HS-27A (cell line): ENCODE results near the gene TXNRD3.
"Not testable (repeated sequence)": the region's sequence is repeated elsewhere in the genome, so short reads cannot be mapped to it uniquely, and the experiment has no call there.

Experiments used
- DNase-seq: peaks from one replicate; pipeline ENCODE4 v3.0.0-alpha.2; 2012; ENCODE audit warnings: low read depth, missing footprints

Gene TXNRD3

DNA sequence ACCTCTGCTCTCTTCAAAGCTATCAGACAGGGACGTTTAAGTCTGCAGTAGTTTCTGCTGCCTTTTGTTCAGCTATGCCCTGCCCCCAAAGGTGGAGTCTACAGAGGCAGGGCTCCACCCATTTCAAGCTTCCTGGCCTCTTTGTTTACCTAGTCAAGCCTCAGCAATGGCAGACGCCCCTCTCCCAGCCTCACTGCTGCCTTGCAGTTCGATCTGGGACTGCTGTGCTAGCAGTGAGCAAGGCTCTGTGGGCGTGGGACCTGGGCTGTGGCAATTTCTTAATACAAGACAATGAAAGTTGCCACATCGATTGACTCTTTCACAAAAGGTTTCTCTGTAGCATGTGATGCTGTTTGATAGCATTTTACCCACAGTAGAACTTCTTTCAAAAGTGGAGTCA, 63.4 kb downstream of the TXNRD3 start:
- DNase-seq: not testable (repeated sequence)

DNA sequence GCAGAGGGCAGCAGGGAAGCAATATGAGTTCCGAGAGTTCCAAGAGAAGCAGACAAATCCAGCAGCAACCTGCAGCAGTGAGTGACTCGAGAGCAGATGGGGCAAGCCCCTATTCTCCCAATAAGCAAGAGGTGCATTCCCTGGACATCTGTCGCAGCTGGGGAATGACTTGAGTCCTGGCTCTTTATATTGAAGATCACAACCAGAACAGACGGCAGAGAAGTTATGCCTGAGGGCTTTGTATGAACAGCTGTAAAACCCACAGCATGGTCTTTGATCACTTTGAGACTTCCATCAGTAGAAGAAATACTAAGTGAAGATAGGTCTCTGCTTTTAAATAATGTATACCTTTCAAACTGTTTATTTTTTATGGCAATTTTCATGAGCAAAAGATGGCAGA, 72.6 kb downstream of the TXNRD3 start:
- no peak for DNase-seq

DNA sequence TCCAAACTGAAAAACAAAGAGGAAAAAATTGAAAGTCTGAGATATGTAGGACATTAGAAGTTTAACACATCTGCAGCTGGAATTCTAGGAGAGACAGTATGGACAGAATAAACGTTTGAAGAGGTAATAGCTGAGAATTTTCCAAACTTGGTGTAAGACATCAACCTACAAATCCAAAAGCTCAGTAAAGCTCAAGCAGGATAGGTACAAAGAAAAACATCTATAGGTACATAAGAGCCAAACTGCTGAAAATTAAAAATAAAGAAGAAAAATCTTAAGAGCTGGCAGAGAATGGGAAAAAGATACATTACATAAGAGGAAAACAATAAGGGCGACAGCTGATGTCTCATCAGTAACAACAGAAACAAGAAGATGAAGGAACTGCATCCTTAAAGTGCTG, 73.4 kb downstream of the TXNRD3 start:
- no peak for DNase-seq

DNA sequence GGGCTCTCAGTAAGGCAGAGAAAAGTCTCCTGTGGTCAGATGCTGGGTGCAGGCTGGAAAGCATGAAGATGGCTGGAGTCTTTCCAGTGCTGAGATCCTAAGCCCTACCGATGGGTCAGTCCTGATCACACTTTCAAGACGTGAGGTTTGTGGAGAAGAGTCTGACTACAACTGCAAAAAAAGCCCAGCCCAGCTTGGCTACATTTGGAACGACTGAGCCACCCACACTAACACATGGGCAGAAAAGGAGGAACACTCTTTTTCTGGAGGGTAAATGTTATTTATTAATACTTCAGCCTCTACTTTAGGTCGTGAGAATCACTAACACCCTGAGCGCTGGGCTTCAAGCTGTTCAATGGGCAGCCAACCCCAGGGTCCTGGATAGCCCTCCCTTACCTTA, 74.2 kb downstream of the TXNRD3 start:
- DNase-seq: no peak

GRCh38 chr3:126578702-126579101, 76.2 kb downstream of the TXNRD3 start:
- DNase-seq: no peak

DNA sequence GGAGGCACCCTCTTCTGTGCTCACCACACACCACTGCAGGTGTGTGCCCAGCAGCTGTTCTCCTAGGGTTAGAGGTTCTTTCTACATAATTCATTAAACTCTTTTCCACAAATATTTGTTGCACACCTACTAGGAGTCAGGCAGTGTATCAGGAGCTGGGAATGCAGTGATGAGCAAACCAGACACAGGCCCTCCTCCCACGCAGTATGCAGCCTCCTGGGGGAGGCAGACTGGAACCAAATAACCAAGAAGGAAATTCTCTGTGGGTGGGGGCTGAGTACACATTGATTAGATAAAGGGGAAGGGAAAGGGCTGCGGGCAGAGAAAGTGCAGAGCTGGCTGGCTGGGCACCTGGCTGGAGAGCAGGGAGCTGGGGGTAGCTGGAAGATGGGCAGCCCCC, 77.7 kb downstream of the TXNRD3 start:
- DNase-seq: no peak

DNA sequence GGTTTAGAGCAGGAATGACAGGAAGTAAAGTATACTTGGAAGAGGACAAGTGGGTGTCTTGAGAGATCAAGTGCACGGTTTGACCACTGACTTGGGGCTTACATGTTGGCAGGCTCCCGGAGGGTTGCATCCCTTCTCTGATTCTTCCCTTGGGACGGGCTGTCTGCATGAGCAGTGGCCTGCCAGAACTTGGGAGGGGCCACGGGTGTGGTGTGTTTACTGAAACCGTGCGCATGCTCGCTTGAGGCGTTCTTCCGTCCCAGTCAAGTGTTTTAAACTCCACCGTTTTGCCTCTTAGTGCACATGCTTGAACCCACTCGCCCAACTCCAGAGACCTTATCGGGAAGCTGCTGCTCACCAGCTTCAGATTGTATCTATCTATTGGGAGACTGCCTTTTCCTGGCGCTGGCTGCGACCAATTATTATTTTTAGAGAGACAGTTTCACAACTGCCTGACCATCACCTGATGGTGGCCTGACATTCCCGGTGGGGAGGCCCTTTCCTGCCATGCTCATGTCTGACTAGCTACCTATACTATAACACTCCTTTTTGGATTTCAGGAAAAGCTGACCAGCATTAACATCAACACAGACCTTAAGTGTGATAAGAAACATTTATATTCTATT, 81.3 kb downstream of the TXNRD3 start:
- DNase-seq: no peak

DNA sequence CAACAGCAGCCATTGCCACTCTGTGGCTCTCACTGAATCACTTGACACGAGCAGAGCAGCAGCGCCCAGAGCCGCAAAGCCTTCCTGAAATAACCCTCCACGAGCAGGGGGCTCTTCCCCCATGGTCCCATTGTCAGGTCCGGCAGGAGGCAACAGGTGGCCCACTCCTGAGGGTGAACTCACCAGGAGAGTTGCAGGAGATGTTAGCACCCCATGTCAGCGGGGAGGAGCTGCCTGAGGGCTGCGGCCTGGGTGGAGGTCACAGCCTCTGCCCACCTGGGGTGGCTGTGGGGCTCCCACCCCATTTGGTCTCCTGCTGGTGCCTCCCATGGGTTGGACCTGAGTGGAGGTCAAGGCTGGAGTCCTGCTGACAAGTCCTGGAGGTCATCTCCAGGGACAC, 83.8 kb downstream of the TXNRD3 start:
- no peak for DNase-seq

DNA sequence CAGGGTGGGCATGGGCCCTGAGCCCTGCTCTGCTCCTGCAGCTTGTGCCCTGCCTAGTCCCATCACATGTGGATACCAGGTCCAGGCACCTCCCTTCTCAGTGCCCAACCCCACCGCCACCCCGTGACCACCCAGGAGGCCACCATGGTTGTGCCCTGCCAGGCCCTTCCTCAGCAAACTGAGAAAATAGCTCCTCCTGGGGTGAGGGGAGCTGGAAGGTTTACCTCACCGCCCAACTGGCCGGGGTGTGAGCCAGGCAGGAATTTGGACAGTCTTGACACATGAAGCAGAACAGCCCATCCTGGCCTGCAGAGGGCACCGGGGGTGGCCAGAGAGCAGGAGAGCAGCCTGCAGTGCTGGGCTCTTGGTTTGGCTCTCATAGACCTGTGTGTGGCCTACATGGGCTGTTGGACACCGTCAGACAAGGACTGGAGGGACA, 84.8 kb downstream of the TXNRD3 start:
- DNase-seq: no peak

DNA sequence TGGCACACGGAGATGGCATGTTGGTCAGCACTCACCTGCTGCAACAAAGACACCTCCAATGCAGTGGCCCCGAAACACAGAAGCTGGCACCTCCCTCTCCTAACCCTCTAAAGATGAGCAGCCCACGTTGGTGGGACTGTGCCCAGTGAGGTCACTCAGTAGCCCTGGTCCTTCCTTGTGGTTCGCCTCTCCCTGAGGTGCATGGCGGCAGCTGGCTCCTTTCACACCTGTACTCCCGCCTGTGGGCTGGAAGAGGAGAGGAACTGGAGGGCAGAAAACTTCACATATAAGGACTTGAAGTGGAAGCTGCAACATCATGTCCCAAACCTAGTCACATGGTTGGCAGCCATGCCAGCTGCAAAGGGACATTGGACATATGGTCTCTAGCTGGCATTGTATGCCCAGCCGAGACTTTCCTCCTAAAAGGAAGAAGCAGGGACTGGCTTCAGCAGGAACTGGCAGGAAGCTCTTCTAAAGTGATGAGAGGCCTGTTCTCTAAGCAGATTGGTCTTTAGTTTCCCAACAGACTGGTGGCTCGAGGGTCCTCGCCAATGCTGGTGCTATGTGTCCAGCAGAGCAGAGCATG, 85.4 kb downstream of the TXNRD3 start:
- DNase-seq: no peak

GRCh38 chr3:126568776-126569342, 86.1 kb downstream of the TXNRD3 start:
- DNase-seq: no peak

GRCh38 chr3:126567696-126568438, 87.1 kb downstream of the TXNRD3 start:
- no peak for DNase-seq

DNA sequence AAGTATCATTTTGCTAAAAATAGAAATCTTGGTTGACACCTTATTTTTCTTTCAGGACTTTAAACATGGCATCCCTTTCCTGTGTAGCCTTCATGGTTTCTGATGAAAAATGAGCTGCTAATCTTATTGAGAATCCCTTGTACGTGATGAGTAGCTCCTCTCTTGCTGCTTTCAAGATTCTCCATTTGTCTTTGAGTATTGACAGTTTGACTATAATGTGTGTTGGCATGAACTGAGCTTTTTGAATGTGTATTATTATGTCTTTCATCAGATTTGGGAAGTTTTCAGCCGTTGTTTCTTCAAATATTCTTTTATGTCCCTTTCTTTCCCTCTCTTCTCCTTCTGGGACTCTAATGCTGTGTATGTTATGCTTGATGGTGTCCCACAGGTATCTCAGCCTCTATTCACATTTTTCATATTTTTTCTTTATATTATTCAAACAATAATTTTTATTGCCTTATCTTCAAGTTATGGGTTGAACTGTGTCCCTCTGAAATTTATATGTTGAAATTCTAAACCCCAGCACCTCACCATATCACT, 92.1 kb downstream of the TXNRD3 start:
- no peak for DNase-seq

DNA sequence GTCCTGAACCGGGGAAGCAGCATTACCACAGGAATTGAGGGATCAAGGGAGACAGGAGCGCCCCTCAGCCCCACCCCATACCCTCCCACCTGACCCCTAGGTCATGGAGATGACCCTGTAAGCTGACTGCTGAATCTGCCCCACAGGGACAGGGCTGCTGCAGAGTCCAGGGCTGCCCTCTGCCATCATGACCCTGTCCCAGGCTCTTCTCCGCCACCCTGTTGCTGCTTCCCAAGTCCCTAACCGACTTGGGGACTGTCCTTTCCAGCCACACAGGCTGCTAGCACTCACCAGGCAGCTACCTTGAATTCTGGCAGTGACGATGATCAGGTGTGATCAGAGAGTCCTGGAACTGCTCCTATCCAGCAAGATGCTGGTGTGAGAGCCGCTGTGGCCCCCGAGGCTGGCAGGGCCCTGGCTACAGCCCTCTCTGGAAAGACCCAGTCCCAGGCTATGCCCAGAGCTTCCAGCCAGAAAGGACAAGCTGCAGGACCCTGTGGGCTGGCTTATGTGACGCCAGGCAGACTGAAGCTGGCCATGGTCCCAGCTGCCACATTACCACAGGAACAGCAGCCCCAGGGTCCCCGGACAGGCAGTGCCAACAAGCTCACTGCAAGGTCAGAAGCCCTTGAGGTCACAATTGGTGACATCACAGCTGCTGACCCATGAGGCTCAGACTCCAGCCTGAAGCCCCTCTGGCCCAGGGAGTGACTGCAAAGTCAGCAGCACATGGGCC, 96.4 kb downstream of the TXNRD3 start, which contains the start of gene C3orf22:
TSS of gene C3orf22 (minus strand) at position 597 of the 736 bp plus-strand sequence. CDS start 5,542 bp downstream, outside the sequence.
- DNase-seq: no peak

DNA sequence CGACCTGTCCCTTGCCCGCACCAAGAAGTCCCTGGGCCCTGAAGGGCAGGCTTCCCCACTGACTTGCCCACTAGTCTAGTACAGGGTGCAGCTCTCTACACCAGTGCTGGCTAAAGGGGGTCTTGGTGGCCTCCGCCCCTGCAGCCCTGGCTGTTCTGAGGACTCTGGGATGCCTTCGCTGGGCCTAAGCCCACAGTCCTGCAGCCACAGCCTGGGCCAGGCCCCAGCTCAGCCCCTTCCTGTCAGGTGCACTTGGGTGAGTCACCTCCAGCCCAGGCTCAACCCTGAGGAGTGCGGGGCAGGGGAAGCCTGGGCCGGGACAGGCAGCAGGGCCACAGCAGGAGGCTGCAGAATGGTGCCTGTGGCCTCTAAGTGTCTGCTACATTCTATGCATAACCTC, 97.2 kb downstream of the TXNRD3 start:
- no peak for DNase-seq

DNA sequence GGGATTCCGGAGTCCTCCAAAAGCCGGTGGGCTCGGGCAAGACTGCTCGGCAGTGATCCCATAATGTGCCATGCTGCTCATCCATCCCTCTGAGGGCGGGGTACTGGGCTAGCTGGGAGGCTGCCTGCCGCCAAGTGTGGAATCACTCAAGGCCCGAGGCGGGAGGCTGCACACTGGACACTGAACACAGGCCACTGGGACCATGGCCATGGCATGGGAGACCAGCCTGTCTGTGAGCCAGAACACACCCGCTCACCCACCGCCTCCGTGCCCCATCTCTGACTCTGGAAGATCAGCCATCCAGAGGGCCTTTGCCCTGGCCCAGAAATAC, 97.5 kb downstream of the TXNRD3 start:
- DNase-seq: no peak
